Ovary (tissue), 3 donors: Measurements from ENCODE around the gene PRKCD.

Source experiments
- CTCF ChIP-seq, 3 donors: fragments of 450-650 bp in 2 of 3; fragments of 200-600 bp in 1 of 3; IDR thresholded peaks; one replicate each; pipeline versions ENCODE4 v1.5.1 to v1.8.0; 2016 to 2022; ENCODE audit warnings: antibody characterized with exemption in 3 of 3, mild to moderate bottlenecking in 1 of 3
- POLR2A ChIP-seq: fragments of 450-650 bp; IDR thresholded peaks from one replicate; pipeline ENCODE4 v1.6.1; 2017; ENCODE audit warnings: antibody characterized with exemption, mild to moderate bottlenecking, moderate library complexity
- donor health status: DM: no; HTN: no; CAD: no.

- TF ChIP-seq CTCF (IDR thresholded peaks at IDR 0.05) (no peak), POLR2A (no peak)
These were observed 14.6 kb upstream of the PRKCD start for GRCh38 chr3:53146319-53146891.
